ENCODE results near the gene SLC6A8.

The SLC6A8 gene

GRCh38 chrX:153648358-153649177 is 39.2 kb upstream of the SLC6A8 start:
- no peak for DNase-seq

DNA sequence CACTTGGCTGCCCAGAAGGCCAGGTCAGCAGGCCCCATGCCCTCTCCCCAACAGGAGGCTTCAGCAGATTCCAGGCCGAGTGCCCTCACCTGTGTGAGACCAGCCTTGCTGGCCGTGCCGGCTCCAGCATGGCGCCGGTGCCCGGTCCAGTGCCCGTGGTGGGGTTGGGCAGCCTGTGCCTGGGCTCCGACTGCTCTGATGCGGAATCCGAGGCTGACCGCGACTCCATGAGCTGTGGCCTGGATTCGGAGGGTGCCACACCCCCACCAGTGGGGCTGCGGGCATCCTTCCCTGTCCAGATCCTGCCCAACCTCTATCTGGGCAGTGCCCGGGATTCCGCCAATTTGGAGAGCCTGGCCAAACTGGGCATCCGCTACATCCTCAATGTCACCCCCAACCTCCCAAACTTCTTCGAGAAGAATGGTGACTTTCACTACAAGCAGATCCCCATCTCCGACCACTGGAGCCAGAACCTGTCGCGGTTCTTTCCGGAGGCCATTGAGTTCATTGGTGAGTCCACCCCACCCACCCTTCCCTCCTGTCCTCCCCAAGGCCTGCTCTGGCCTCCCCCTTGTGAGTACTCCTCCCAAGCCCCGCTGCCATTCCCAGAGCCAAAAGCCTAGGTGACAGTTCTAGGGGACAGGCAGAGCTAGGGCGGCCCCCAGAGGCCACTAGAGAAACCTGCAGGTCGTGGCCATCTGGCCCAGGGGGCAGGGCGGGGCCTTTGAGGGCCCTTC is 38.4 kb upstream of the SLC6A8 start:
- peak; percentile 42 to 48 for DNase-seq

DNA sequence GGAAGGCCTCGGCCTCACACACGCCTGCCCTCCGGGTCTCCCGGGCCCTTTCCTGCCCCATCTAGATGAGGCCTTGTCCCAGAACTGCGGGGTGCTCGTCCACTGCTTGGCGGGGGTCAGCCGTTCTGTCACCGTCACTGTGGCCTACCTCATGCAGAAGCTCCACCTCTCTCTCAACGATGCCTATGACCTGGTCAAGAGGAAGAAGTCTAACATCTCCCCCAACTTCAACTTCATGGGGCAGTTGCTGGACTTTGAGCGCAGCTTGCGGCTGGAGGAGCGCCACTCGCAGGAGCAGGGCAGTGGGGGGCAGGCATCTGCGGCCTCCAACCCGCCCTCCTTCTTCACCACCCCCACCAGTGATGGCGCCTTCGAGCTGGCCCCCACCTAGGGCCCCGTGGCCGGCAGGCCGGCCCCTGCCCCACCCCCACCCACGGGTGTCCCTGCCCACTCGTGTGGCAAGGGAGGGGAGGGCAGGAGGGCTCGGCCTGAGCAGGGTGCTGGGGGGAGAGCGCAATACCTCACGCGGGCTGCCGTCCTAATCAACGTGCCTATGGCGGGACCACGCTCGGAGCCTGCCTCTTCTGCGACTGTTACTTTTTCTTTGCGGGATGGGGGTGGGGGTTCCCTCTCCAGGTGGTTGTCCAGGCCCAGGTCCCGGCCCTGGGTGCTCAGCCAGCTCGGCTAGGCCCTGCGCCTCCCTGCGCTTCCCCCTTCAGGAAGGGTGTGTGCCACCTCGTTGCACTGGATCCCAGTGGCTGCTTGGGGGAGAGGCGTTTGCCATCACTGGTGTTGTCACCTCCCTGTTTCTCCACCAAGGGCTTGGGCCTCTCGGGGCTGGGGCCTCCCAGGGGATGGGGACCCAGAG is 37.6 kb upstream of the SLC6A8 start:
- no peak for DNase-seq

DNA sequence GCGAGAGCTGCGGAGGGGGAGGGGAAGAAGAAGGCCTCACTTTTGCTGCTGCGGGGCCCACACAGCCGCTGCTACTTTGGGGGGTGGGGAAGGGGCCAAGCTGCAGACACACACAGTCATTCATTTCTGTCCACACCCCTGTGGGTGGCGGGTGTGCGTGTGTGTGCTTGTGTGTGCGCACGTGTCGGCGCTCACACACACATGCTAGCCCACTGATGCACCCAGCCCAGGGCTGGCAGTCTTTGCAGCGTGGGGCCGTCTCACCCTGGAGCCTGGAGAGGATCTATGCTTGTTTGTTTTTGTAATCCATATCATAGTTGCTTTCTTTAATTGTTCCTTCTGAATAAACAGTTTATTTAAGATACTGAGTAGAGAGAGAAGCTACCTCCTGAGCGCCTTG is 36.8 kb upstream of the SLC6A8 start:
- no peak for DNase-seq

GRCh38 chrX:153651540-153652079 is 36.1 kb upstream of the SLC6A8 start:
- no peak for DNase-seq

DNA sequence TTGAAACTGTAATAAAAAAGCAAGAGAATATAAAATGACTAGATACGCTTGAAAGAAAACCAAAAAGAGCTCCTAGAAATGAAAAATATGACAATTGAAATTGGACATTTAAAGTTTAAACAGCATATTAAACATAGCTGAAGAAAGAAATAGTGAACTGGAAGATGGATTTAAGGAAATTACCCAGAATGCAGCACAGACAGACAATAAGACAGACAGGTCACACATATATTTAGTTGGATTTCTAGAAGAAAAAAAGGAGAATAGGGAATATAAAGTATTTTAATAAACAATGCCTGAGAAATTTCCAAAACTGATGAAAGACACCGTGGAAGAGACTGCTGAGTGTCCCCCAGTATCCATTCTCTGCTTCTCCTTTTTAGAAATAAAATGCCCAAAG is 34.2 kb upstream of the SLC6A8 start:
- no peak for DNase-seq

- DNase-seq, result no peak
Observed at GRCh38 chrX:153657161-153657560, 30.6 kb upstream of the SLC6A8 start.

DNA sequence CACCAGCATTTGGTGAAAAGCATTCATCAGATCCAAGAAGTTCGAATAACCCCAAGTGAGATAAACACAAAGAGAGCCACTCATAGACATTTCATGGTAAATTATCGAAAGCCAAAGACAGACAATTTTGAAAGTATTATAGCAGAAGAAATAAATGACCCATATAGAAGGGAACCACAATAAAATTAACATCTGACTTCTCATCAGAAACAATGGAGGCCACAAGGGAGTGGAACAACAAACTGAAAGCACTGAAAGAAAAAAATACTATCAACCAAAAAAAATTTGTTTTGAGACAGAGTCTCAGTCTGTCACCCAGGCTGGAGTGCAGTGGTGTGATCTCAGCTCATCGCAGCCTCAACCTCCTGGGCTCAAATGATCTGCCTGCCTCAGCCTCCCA is 28.5 kb upstream of the SLC6A8 start:
- DNase-seq, result no peak

DNA sequence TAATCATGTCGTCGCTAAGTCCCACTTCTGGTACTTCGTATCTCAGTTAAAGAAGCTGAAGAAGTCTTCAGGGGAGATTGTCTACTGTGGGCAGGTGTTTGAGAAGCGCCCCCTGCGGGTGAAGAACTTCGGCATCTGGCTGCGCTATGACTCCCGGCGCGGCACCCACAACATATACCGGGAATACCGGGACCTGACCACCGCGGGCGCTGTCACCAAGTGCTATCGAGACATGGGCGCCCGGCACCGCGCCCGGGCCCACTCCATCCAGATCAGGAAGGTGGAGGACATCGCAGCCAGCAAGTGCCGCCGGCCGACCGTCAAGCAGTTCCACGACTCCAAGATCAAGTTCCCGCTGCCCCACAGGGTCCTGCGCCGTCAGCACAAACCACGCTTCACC is 25.5 kb upstream of the SLC6A8 start:
- DNase-seq, result peak; percentile 67 to 71

GRCh38 chrX:153665726-153666306 is 21.9 kb upstream of the SLC6A8 start:
- no peak for DNase-seq

DNA sequence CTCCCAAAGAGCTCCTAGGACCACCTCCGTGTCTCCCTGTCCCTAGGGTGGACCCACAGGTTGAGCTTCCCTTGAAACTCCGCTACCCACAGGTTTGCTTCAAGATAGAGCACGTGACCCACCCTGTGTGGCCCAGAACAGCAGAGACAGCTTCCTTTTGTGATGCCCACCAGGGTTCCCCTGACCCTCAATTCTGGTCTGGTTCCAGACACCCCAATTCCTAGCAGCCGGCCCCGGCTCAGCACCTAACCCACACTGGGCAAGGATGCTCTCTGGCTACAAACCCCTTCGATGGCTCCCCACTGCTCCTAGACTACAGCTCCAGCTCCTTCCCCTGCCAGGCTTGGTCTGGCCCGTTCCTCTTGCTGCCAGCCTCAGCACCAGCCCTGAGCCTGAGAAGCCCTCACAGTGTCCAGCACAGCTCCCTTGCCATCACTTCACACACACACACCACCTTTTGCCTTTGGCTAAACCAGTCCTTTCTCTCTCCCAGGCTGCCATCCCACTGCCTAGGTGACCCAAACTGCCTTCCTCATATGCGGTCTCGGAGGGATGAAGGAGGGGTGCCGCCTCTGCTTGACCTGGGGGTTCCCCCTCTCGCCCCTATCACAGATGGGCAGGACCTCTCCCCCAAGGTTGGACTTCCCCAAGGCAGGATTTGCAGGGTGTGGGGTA is 20.3 kb upstream of the SLC6A8 start:
- no peak for DNase-seq

DNA sequence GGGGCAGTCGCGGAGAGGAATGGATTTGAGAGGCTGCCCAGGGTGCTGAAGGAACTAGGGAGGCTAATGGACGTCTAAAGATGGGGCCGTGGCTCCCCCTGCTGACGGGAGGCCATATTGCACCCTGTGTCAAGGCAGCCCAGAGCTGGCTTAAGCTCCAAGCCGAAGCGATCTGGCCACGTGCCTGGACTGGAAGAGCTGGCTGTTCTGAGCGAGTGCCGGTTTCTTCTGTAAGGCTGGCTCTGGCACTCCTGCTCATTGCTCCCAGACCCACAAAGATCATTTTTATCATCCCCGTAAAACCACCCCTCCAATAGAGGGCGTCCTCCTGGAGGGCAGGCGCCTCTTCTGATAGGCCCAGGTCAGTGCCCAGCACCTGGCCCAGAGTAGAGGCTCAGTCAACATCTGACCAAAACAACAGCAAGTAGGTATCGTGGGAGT is 19.8 kb upstream of the SLC6A8 start:
- DNase-seq, result peak; percentile 86 to 89

DNA sequence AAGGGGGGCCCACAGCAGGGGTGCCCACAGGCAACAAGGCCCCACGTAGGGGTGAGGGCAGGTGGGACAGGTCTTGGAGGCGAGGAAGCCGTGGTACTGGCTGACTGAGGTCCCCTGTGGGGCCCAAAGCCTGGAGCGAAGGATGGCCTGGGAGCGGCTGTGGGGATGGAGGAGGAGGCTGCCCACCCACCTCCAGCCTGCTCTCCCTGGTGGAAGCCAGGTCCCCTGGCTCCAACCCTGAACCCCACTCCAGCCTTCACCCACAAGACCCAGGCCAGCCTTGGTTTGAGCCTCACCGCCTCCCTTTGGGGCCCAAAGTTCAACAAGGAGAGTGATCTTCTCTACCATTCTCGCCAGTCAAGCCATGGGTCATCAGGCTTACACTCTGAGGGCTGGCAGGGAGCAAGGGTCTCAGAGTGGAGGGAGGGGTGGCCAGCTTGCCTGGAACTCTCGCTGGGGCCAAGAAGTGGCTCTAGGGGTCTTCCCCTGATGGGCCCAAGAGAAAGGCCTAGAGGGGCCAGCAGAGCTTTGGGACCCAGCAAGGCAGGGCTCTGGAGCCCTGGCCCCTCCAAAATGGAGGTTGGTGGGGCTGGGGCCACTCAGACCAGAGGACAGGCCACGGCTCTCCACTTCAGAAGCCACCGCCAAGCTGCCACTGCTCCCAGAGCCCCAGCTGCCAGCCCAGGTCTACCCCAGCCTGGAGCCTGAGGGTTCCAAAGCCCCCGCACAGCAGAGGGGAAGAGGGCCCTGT is 19.1 kb upstream of the SLC6A8 start:
- DNase-seq, result no peak

GRCh38 chrX:153669174-153669890 is 18.4 kb upstream of the SLC6A8 start:
- DNase-seq, result peak; percentile 42 to 49

DNA sequence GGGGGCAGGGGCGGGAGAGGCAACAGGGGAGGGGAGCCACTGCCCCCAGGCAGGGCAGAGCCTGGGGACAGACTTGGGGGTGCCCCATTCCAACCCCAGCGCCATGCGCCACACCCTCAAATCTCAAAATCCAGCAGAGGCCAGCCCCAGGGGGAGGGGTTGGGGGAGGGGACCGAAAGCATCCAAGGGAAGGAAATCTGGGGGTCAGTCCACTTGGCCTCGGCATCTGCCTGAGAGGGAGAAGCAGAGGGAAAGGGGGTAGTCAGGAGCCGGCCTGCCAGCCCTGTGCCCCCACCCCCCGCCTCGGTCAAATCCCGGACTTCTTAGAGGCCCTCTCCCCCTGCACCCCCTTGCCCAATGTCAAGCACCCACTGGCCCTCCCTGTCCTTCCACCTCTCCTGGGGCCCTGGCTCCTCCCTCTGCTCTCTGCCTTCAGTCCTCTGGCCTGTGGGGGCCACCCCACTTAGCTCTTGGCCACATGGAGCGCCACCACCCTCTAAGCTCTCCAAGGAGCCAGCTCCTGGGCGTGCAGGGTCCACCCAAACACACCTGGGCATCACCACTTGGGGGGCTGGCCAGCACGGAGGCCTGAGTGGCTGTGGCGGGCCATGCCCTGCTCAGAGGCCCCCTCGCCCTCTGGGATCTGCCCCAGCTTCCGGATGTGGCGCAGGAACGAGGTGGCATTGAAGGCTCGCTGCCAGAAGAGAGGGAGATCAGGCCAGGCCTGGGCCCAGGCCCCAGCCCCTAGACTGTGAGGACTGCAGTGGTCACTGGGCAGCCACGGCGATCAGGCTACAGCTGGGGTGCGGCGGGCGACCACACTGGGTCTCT is 17.6 kb upstream of the SLC6A8 start:
- DNase-seq, result no peak

DNA sequence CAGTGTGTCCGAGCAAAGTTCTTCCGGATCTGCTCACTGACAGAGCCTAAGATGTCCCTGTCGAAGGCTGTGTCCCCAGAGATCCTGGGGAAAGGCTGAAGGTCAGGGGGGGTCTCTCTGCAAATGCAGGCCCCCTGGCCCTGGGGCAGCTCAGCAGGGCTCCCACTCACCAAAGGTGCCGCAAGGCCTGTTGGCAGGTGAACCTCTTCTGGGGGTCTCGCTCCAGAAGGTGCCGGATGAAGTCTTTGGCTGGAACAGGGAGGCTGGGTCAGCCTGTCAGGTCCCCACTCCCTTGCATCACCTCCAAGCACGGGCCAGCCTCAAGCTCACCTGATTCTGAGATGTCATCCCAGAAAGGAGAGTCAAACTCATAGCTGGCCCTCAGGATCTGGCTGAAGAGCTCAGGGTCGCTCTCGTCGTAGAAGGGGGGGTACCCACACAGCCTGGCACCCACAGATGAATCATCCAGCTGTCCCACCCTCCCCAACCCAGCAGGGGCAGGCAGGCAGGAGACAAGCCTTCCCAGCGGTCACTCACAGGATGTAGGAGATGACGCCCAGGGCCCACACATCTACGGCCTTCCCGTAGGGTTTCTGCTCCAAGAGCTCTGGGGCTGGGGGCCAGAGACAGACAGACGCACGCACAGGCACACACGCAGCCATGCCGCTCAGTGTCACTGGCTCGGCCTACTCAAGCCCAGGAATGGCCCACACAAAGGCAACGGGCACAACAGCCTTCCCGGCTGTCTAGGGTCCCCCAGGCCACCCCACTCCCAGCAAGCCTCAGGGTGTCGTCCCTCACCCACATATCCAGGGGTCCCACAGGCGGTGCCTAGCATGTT is 16.8 kb upstream of the SLC6A8 start:
- DNase-seq, result no peak

DNA sequence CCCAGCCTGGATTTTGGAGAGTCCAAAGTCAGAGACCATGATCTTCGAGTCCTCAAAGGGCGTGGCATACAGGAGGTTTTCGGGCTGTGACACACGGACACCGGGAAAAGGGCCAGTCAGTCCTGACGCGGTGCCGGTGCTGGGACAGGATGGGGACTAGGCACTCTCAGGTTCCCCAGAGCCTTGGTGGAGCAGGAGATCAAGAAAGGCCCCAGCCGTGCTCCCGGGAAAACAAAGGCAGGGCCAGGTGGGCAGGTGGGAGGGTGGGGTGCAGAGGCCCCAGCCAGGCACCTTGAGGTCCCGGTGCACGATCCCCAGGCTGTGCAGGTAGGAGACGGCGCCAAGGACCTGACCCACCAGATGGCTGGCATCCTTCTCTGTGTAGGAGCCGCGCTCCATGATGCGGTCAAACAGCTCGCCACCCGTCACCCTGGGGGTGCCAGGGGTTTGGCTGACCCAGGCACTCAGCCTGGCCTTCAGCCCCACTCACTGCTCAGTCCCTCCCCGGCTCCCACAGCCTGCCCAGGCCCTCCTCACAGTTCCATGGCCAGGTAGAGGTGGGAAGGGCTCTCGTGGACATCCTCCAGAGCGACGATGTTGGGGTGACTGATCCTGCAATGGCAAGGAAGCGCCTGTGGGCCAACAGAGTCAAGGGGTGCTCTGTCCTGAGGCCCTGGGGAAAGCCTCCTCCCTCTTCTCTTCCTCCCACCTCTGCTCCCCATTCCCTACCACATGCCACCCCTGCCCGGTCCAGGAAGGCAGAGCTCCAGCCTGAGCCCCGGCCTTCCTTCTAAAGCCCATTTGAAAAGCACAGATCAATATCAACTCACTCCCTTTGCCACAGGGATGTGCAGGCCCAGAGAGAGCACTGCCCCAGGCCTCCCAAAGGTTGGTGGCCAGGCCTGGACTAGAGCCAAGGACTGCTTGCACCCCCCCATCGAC is 15.9 kb upstream of the SLC6A8 start:
- no peak for DNase-seq
